Gastroesophageal sphincter (tissue), 3 donors: ENCODE data around the gene MRPL27.

ENCODE experiments used
- EP300 ChIP-seq: sonication (generic); formaldehyde crosslinking; IDR thresholded peaks from one replicate; pipeline ENCODE4 v1.6.1; 2017; ENCODE audit warnings: antibody characterized with exemption, mild to moderate bottlenecking
- POLR2A ChIP-seq, 2 donors: fragments of 450-650 bp; IDR thresholded peaks; one replicate each; pipeline ENCODE4 v1.6.1; 2017; ENCODE audit warnings: antibody characterized with exemption in 2 of 2, mild to moderate bottlenecking in 2 of 2, moderate library complexity in 1 of 2
- POLR2AphosphoS5 ChIP-seq: sonication (generic); formaldehyde crosslinking; IDR thresholded peaks from one replicate; pipeline ENCODE4 v1.6.1; 2017; ENCODE audit warnings: antibody characterized with exemption
- TF ChIP-seq, protein P1 (sequence below), 4 experiments: fragments of 200-600 bp in 2 of 4; fragments of 450-650 bp in 2 of 4; sonication (generic) in 1 of 4; IDR thresholded peaks; one replicate each; pipeline ENCODE4 v1.5.1; 2017 to 2019; ENCODE audit warnings: antibody characterized with exemption in 4 of 4, mild to moderate bottlenecking in 2 of 4, moderate library complexity in 2 of 4

DNA sequence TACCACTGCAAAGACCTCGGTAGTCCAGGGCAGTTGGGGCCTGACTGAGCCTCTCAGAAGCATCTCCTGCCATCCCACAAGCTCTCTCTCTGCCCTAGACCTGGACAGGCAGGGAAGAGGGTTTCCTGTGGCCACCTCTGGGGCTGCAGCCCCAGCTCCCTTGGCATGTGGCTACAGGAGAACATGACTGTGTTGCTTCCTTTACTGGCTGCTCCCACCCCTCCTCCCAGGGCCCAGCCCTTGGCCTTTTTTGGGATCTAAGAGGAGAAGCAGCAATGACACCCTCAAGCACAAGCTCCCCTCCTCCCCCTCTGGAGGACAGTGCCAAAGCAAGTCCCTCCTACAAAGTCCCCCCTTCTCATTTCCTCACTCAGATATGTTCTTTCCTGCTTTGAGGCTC is 5.6 kb downstream of the MRPL27 start:
- TF ChIP-seq EP300, result no peak
- TF ChIP-seq, protein P1, sequence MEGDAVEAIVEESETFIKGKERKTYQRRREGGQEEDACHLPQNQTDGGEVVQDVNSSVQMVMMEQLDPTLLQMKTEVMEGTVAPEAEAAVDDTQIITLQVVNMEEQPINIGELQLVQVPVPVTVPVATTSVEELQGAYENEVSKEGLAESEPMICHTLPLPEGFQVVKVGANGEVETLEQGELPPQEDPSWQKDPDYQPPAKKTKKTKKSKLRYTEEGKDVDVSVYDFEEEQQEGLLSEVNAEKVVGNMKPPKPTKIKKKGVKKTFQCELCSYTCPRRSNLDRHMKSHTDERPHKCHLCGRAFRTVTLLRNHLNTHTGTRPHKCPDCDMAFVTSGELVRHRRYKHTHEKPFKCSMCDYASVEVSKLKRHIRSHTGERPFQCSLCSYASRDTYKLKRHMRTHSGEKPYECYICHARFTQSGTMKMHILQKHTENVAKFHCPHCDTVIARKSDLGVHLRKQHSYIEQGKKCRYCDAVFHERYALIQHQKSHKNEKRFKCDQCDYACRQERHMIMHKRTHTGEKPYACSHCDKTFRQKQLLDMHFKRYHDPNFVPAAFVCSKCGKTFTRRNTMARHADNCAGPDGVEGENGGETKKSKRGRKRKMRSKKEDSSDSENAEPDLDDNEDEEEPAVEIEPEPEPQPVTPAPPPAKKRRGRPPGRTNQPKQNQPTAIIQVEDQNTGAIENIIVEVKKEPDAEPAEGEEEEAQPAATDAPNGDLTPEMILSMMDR (IDR thresholded peaks at IDR 0.05), result no peak
- TF ChIP-seq POLR2AphosphoS5, result no peak
- no peak for TF ChIP-seq POLR2A (IDR thresholded peaks at IDR 0.05)
